Measurements from ENCODE around the gene OTX2. TPM values are rescaled to one million over a fixed set of nuclear protein-coding genes. Genes with fewer than 3 reads are reported as not detected.

OTX2 gene
- total and polyA plus RNA-seq, 2 of the 4 experiments (the other 2 are of a cell fraction), result not detected

DNA sequence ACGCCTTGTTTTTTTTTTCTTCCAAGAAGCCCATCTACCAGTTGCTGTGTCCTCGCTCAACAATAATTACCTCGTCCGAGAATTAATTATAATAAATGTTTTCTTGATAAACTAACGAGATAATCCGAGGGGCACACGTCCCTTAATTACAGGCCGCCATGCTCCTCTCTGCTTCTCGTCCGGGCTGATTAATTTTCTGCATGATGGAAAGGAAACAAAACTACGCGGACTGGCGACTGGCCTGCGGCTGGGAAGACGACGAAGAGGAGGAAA is 2.2 kb downstream of the OTX2 start:
- H3K18ac ChIP-seq (ENCODE audit: low read depth, low read length), result no peak overlapping the region
- H3K4ac ChIP-seq (ENCODE audit: low read depth, low read length), result no peak overlapping the region
- dilution Hi-C loops (cut with HindIII; ENCODE audit: low sequenced_read_pairs, unreplicated experiment), result no loop called here
- ATAC-seq (ENCODE audit: low read depth), result no peak
- no peak overlapping the region for H2BK15ac ChIP-seq (ENCODE audit: low read depth, low read length)
- ChIA-PET CTCF (no interaction called here), POLR2A (ENCODE audit: unreplicated experiment) (no interaction called here)
- no peak overlapping the region for H4K8ac ChIP-seq (ENCODE audit: low read depth in 2 of 2, low read length in 2 of 2)
- H3K56ac ChIP-seq (ENCODE audit: extremely low read depth, insufficient read depth, low read length), result no peak overlapping the region
- H3K9me1 ChIP-seq (ENCODE audit: insufficient read depth, low read length), result no peaks in the 10 kb centered on the region
- H2AK9ac ChIP-seq (replicated peaks; ENCODE audit: low read depth, low read length, poor library complexity), result no peak overlapping the region
- in situ Hi-C loops (cut with MboI; ENCODE audit: low sequenced_read_pairs), result no loop called here
- no peak overlapping the region for H4K91ac ChIP-seq (ENCODE audit: insufficient read depth, low read depth, low read length)
- H2BK20ac ChIP-seq (ENCODE audit: low read depth, low read length), result no peak overlapping the region
- H2BK120ac ChIP-seq (ENCODE audit: low read depth, low read length), result no peak overlapping the region
- H3K4me2 ChIP-seq (ENCODE audit: low read depth, low read length), result no peak overlapping the region; the same call in 1 of the 2 replicates
- intact Hi-C loops (cut with micrococcal nuclease), result no loop called here
- no peak overlapping the region for H3K27ac ChIP-seq (ENCODE audit: insufficient read depth, low read length)
- no TSS peak for BruUV-seq (replicated peaks)
- no peaks in the 10 kb centered on the region for H3K36me3 ChIP-seq (ENCODE audit: control insufficient read depth, insufficient read depth, low read length)
- H2BK5ac ChIP-seq (ENCODE audit: low read depth, low read length, poor library complexity, severe bottlenecking), result no peak overlapping the region
- no peak overlapping the region for H3K9ac ChIP-seq (ENCODE audit: low read depth, low read length)
- no peak for DNase-seq
- 0% methylated on average over 6 of the region's 16 CpGs; no CpG with 5 or more reads in 1 of the 2 experiments for WGBS, 2 experiments (ENCODE audit: extremely low coverage in 2 of 2, insufficient read length in 1 of 2)
- H3K4me3 ChIP-seq (ENCODE audit: insufficient read depth, low read depth, low read length), result no peak overlapping the region
- no peak overlapping the region for H3K14ac ChIP-seq (replicated peaks; ENCODE audit: low read depth, low read length)
- H3K4me1 ChIP-seq (ENCODE audit: control insufficient read depth, insufficient read depth, low read length), result no peaks in the 10 kb centered on the region
- H4K20me1 ChIP-seq (ENCODE audit: insufficient read depth, low read length), result no peaks in the 10 kb centered on the region
- peaks cover 20% of the 10 kb centered on the region; the same call in 1 of the 2 replicates for H3K9me3 ChIP-seq (ENCODE audit: control insufficient read depth, insufficient read depth, low read length)
- no peak overlapping the region for H4K5ac ChIP-seq (ENCODE audit: low read depth, low read length)
- no peak overlapping the region for H2AK5ac ChIP-seq (ENCODE audit: low read depth, low read length)
- H3K27me3 ChIP-seq (ENCODE audit: control insufficient read depth, insufficient read depth, low read length), result peaks cover 91% of the 10 kb centered on the region
- no peak overlapping the region for H2AFZ ChIP-seq (replicated peaks; ENCODE audit: low read length, poor library complexity)
- no peak overlapping the region for H3K23ac ChIP-seq (ENCODE audit: low read depth, low read length)
- TF ChIP-seq, protein P1, sequence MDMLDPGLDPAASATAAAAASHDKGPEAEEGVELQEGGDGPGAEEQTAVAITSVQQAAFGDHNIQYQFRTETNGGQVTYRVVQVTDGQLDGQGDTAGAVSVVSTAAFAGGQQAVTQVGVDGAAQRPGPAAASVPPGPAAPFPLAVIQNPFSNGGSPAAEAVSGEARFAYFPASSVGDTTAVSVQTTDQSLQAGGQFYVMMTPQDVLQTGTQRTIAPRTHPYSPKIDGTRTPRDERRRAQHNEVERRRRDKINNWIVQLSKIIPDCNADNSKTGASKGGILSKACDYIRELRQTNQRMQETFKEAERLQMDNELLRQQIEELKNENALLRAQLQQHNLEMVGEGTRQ (IDR thresholded peaks at IDR 0.05; ENCODE audit: low read depth, low read length), result no peak
- TF ChIP-seq BHLHE40 (IDR thresholded peaks at IDR 0.05; ENCODE audit: low read depth, low read length) (no peak), RAD21 (IDR thresholded peaks at IDR 0.05; ENCODE audit: low read length) (no peak), MAFK (IDR thresholded peaks at IDR 0.05; ENCODE audit: low read depth, low read length) (no peak), FOS (IDR thresholded peaks at IDR 0.05; ENCODE audit: low read depth, low read length) (no peak), SMC3 (IDR thresholded peaks at IDR 0.05; ENCODE audit: low read depth, low read length) (no peak), CEBPB (IDR thresholded peaks at IDR 0.05; ENCODE audit: low read depth, low read length) (no peak), RFX5 (IDR thresholded peaks at IDR 0.05; ENCODE audit: low read depth, low read length) (no peak), NFE2L2 (IDR thresholded peaks at IDR 0.05; ENCODE audit: low read depth, low read length) (no peak)
- TF ChIP-seq, protein P2, sequence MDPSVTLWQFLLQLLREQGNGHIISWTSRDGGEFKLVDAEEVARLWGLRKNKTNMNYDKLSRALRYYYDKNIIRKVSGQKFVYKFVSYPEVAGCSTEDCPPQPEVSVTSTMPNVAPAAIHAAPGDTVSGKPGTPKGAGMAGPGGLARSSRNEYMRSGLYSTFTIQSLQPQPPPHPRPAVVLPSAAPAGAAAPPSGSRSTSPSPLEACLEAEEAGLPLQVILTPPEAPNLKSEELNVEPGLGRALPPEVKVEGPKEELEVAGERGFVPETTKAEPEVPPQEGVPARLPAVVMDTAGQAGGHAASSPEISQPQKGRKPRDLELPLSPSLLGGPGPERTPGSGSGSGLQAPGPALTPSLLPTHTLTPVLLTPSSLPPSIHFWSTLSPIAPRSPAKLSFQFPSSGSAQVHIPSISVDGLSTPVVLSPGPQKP (IDR thresholded peaks at IDR 0.05; ENCODE audit: borderline replicate concordance, low read depth, low read length), result no peak
- TF ChIP-seq, protein P3, sequence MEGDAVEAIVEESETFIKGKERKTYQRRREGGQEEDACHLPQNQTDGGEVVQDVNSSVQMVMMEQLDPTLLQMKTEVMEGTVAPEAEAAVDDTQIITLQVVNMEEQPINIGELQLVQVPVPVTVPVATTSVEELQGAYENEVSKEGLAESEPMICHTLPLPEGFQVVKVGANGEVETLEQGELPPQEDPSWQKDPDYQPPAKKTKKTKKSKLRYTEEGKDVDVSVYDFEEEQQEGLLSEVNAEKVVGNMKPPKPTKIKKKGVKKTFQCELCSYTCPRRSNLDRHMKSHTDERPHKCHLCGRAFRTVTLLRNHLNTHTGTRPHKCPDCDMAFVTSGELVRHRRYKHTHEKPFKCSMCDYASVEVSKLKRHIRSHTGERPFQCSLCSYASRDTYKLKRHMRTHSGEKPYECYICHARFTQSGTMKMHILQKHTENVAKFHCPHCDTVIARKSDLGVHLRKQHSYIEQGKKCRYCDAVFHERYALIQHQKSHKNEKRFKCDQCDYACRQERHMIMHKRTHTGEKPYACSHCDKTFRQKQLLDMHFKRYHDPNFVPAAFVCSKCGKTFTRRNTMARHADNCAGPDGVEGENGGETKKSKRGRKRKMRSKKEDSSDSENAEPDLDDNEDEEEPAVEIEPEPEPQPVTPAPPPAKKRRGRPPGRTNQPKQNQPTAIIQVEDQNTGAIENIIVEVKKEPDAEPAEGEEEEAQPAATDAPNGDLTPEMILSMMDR (conservative IDR thresholded peaks at IDR 0.05; ENCODE audit: low read depth, low read length), result no peak
- H3K79me1 ChIP-seq (ENCODE audit: low read depth in 1 of 2, low read length in 2 of 2), result no peaks in the 10 kb centered on the region

Data from IMR-90 (cell line).